Prostate gland (tissue), 2 donors: ENCODE data around the gene TATDN3. TPM values are rescaled to one million over a fixed set of nuclear protein-coding genes. Genes with fewer than 3 reads are reported as not detected.

Experiments used
- DNase-seq: peaks from one replicate; pipeline ENCODE4 v3.0.0-alpha.2; 2019; ENCODE audit warnings: low spot score
- H3K27ac ChIP-seq, 2 donors: fragments of 200-600 bp; sonication (generic); 2 replicates each; pipeline ENCODE4 v1.5.1; 2017 to 2019
- H3K27me3 ChIP-seq: fragments of 200-600 bp; sonication (generic); replicated peaks from 2 replicates; pipeline ENCODE4 v1.5.1; 2019; ENCODE audit not compliant: insufficient read depth
- H3K36me3 ChIP-seq, 2 donors: fragments of 200-600 bp; sonication (generic); 1 replicate in 1 of 2; 2 replicates in 1 of 2; pipeline versions ENCODE4 v1.5.1 to v1.8.1; 2017 to 2019
- H3K4me1 ChIP-seq: fragments of 200-600 bp; sonication (generic); replicated peaks from 2 replicates; pipeline ENCODE4 v1.5.1; 2019
- H3K4me3 ChIP-seq, 2 donors: fragments of 200-600 bp; sonication (generic); 2 replicates each; pipeline ENCODE4 v1.5.1; 2017 to 2019
- H3K9me3 ChIP-seq: fragments of 200-600 bp; sonication (generic); 2 replicates; pipeline ENCODE4 v1.5.1; 2017
- POLR2A ChIP-seq: fragments of 450-650 bp; IDR thresholded peaks from one replicate; pipeline ENCODE4 v1.6.1; 2016; ENCODE audit warnings: antibody characterized with exemption, mild to moderate bottlenecking
- POLR2AphosphoS5 ChIP-seq: sonication (generic); formaldehyde crosslinking; IDR thresholded peaks from one replicate; pipeline ENCODE4 v1.6.1; 2017; ENCODE audit warnings: antibody characterized with exemption
- WGBS: methylation state at CpG from one replicate; pipeline ENCODE4 v1.1.5; 2018; 5-methylcytosine and 5-hydroxymethylcytosine counted together
- intact Hi-C: fragments of 100-400 bp; cut with DNase I; formaldehyde crosslinking; loops from one replicate; pipeline ENCODE4 v1.14.2; 2022
- small RNA-seq, 2 donors: library from RNA; depleted of rRNA; stranded (forward); fragments of <200 nt; gene quantifications; one replicate each; pipeline ENCODE3, GENCODE V24; 2016
- total RNA-seq, 2 donors: library from RNA; depleted of rRNA; stranded (reverse); fragments of >200 nt; gene quantifications; one replicate each; pipeline ENCODE4 v1.1.0, GENCODE V29; 2016
- TF ChIP-seq, protein P1 (sequence below), 4 experiments: fragments of 200-600 bp in 2 of 4; fragments of 450-650 bp in 2 of 4; sonication (generic) in 2 of 4; IDR thresholded peaks; 1 replicate in 3 of 4; 2 replicates in 1 of 4; pipeline ENCODE4 v1.5.1; 2016 to 2019; ENCODE audit warnings: antibody characterized with exemption in 4 of 4, mild to moderate bottlenecking in 2 of 4, moderate library complexity in 2 of 4

The TATDN3 gene
- total RNA-seq, 2 donors from 2014 or later = 9.0 to 10.2 TPM

DNA sequence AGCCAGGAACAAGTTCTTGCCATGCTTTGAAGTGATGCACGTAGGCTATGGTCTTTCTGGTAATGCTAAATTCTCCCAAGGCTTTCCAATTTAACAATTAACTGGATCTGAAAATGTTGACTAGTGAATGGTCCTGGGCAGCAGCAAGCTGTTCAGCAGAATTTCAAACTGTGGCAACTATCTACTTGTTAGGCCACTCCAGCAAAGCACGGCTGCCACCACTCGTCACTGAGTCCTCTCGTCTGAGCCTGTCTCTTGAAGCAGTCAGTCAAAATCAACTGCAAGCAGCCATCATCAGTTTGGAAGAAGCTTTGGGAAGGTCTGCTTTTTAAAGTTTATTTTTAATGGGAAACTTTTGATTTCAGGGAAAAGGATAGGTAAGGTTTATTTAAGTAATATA is 72.5 kb downstream of the TATDN3 start:
- Histone ChIP-seq H3K36me3 (no peaks in the 10 kb centered on the region), H3K4me1 (peaks cover 3% of the 10 kb centered on the region), H3K27ac (no peak overlapping the region), H3K27me3 (no peaks in the 10 kb centered on the region), H3K4me3 (no peak overlapping the region), H3K9me3 (no peaks in the 10 kb centered on the region)
- no peak for DNase-seq
- WGBS = 93% methylated on average over 4 of the region's 4 CpGs
- intact Hi-C loops = no loop called here
- TF ChIP-seq, protein P1, sequence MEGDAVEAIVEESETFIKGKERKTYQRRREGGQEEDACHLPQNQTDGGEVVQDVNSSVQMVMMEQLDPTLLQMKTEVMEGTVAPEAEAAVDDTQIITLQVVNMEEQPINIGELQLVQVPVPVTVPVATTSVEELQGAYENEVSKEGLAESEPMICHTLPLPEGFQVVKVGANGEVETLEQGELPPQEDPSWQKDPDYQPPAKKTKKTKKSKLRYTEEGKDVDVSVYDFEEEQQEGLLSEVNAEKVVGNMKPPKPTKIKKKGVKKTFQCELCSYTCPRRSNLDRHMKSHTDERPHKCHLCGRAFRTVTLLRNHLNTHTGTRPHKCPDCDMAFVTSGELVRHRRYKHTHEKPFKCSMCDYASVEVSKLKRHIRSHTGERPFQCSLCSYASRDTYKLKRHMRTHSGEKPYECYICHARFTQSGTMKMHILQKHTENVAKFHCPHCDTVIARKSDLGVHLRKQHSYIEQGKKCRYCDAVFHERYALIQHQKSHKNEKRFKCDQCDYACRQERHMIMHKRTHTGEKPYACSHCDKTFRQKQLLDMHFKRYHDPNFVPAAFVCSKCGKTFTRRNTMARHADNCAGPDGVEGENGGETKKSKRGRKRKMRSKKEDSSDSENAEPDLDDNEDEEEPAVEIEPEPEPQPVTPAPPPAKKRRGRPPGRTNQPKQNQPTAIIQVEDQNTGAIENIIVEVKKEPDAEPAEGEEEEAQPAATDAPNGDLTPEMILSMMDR (IDR thresholded peaks at IDR 0.05) = no peak
- TF ChIP-seq POLR2A (no peak), POLR2AphosphoS5 (no peak)

Small RNAs within 50 kb of the gene (small RNA-seq; reads per million reads assigned to genes)
- gene AC104333.1 = 0 reads per million in 2 donors
- gene AC104333.2 = 0 reads per million in 2 donors

Other genes with a start within 250 kb of the TATDN3 start
- 10 to 100 TPM in 1 of 2 donors, 1 to 10 TPM in 1; 6.0 to 14.8 TPM for gene ATF3, start 183.1 kb upstream of the TATDN3 start, total RNA-seq
- 1 to 10 TPM in 1 of 2 donors, not detected in 1; 4.0 TPM for gene BATF3, start 92.1 kb upstream of the TATDN3 start, total RNA-seq
- 10 to 100 TPM; 31.6 to 42.6 TPM for gene NSL1, start 117 bp upstream of the TATDN3 start, total RNA-seq
- gene SPATA45, start 55.8 kb downstream of the TATDN3 start, total RNA-seq = not detected
- gene FLVCR1, start 66.4 kb downstream of the TATDN3 start, total RNA-seq = 10 to 100 TPM; 11.1 to 13.4 TPM
- 1 to 10 TPM; 2.6 to 2.7 TPM for gene VASH2, start 158.6 kb downstream of the TATDN3 start, total RNA-seq
- gene ANGEL2, start 224.0 kb downstream of the TATDN3 start, total RNA-seq = 10 to 100 TPM; 54.0 to 57.3 TPM